B cell (primary cell): ENCODE data around the gene ZNF574. TPM values are rescaled to one million over a fixed set of nuclear protein-coding genes. Genes with fewer than 3 reads are reported as not detected.

Experiments
- ATAC-seq: fragments of 200-7000 bp; cut with Tn5 transposase; one replicate; pipeline ENCODE4 v1.10.0; 2021; ENCODE audit warnings: low read depth, mild to moderate bottlenecking, moderate number of reproducible peaks, moderate library complexity
- CTCF ChIA-PET: fragments of 350-600 bp; sonication (Branson Sonifier 250); formaldehyde crosslinking; loops from one replicate; lab custom pipeline; 2021; ENCODE audit warnings: antibody characterized with exemption, inconsistent platforms; lab: Charles Lee
- POLR2A ChIA-PET: fragments of 350-600 bp; sonication (Branson Sonifier 250); formaldehyde crosslinking; loops from one replicate; lab custom pipeline; 2021; ENCODE audit warnings: antibody characterized with exemption; lab: Charles Lee
- DNase-seq: peaks from one replicate; pipeline ENCODE4 v3.0.0; 2013
- H2AFZ ChIP-seq: 2 replicates; pipeline ENCODE4 v1.6.1; 2012; ENCODE audit warnings: mild to moderate bottlenecking, low read depth, low read length; ENCODE audit not compliant: insufficient read depth, poor library complexity, severe bottlenecking
- H3K27ac ChIP-seq, 2 donors: 1 replicate in 1 of 2; 2 replicates in 1 of 2; pipeline ENCODE4 v1.5.1; 2012 to 2013; ENCODE audit warnings: low read length in 2 of 2, mild to moderate bottlenecking in 2 of 2, moderate library complexity in 1 of 2
- H3K27me3 ChIP-seq, 4 experiments: fragments of 200-600 bp in 1 of 4; sonication (generic) in 1 of 4; replicated peaks in 1 of 4; 1 replicate in 2 of 4; 2 replicates in 2 of 4; pipeline versions ENCODE4 v1.6.1 to v1.7.0; 2013 to 2016; ENCODE audit warnings: low read length in 3 of 4, mild to moderate bottlenecking in 2 of 4, mixed read lengths in 1 of 4, moderate library complexity in 1 of 4; ENCODE audit not compliant: insufficient read depth in 4 of 4, control insufficient read depth in 3 of 4; ENCODE audit errors: control extremely low read depth in 1 of 4
- H3K36me3 ChIP-seq, 2 experiments: replicated peaks in 1 of 2; 1 replicate in 1 of 2; 2 replicates in 1 of 2; pipeline versions ENCODE4 v1.6.1 to v1.7.1; 2013; ENCODE audit warnings: low read length in 1 of 2; ENCODE audit not compliant: insufficient read depth in 2 of 2, control insufficient read depth in 1 of 2; ENCODE audit errors: control extremely low read depth in 1 of 2, extremely low read depth in 1 of 2
- H3K4me1 ChIP-seq, 2 donors: fragments of 200-600 bp in 1 of 2; sonication (generic) in 1 of 2; 1 replicate in 1 of 2; 2 replicates in 1 of 2; pipeline versions ENCODE4 v1.5.1 to v1.6.1; 2013 to 2017; ENCODE audit warnings: low read length in 2 of 2; ENCODE audit not compliant: control insufficient read depth in 2 of 2, insufficient read depth in 2 of 2
- H3K4me2 ChIP-seq: replicated peaks from 2 replicates; pipeline ENCODE3; 2012; ENCODE audit warnings: mild to moderate bottlenecking, low read depth, low read length; ENCODE audit not compliant: poor library complexity, severe bottlenecking
- H3K4me3 ChIP-seq, 5 experiments: fragments of 200-600 bp in 1 of 5; sonication (generic) in 1 of 5; 1 replicate in 3 of 5; 2 replicates in 2 of 5; pipeline versions ENCODE4 v1.5.1 to v1.7.0; 2011 to 2016; ENCODE audit warnings: low read length in 4 of 5, mild to moderate bottlenecking in 4 of 5, low read depth in 2 of 5, control low read depth in 1 of 5, moderate library complexity in 1 of 5; ENCODE audit not compliant: insufficient read depth in 1 of 5; ENCODE audit errors: control extremely low read depth in 1 of 5, extremely low read depth in 1 of 5
- H3K79me2 ChIP-seq: fragments of 200-600 bp; sonication (generic); one replicate; pipeline ENCODE4 v1.6.0; 2016; ENCODE audit warnings: low read length; ENCODE audit not compliant: control insufficient read depth, insufficient read depth
- H3K9ac ChIP-seq: fragments of 200-600 bp; sonication (generic); 2 replicates; pipeline ENCODE4 v1.6.1; 2017; ENCODE audit warnings: mild to moderate bottlenecking, low read length, moderate library complexity
- H3K9me3 ChIP-seq, 3 donors: one replicate each; pipeline versions ENCODE4 v1.6.1 to v1.7.1; 2013; ENCODE audit warnings: low read length in 2 of 3; ENCODE audit not compliant: control insufficient read depth in 2 of 3, insufficient read depth in 1 of 3; ENCODE audit errors: control extremely low read depth in 1 of 3
- H4K20me1 ChIP-seq: 2 replicates; pipeline ENCODE4 v1.6.0; 2012; ENCODE audit warnings: mild to moderate bottlenecking, low read length; ENCODE audit not compliant: insufficient read depth, control insufficient read depth, poor library complexity, severe bottlenecking
- H3K27ac Mint-ChIP-seq: one replicate; pipeline ENCODE4 v1.8.0; 2021; ENCODE audit warnings: mixed read lengths
- H3K27me3 Mint-ChIP-seq: one replicate; pipeline ENCODE4 v1.8.0; 2021; ENCODE audit warnings: mixed read lengths
- H3K4me1 Mint-ChIP-seq: one replicate; pipeline ENCODE4 v1.8.0; 2021; ENCODE audit warnings: mixed read lengths
- H3K4me3 Mint-ChIP-seq: one replicate; pipeline ENCODE4 v1.8.0; 2021; ENCODE audit warnings: mixed read lengths
- H3K9me3 Mint-ChIP-seq: one replicate; pipeline ENCODE4 v1.8.0; 2022; ENCODE audit warnings: mixed read lengths; ENCODE audit not compliant: insufficient read depth
- CTCF ChIP-seq: fragments of 200-600 bp; IDR thresholded peaks from one replicate; pipeline ENCODE4 v1.8.0; 2022; ENCODE audit warnings: antibody characterized with exemption, mild to moderate bottlenecking
- EZH2 ChIP-seq: IDR thresholded peaks from 2 replicates; pipeline ENCODE4 v1.6.1; 2012; ENCODE audit warnings: borderline replicate concordance, low read depth, mild to moderate bottlenecking, moderate library complexity, low read length; ENCODE audit not compliant: insufficient read depth, poor library complexity, severe bottlenecking
- WGBS: methylation state at CpG from one replicate; pipeline ENCODE4 v1.1.5; 2013; ENCODE audit warnings: missing lambda C conversion rate; ENCODE audit not compliant: insufficient coverage; 5-methylcytosine and 5-hydroxymethylcytosine counted together
- intact Hi-C: fragments of 100-400 bp; cut with micrococcal nuclease; formaldehyde crosslinking; loops from one replicate; pipeline ENCODE4 v1.10.0; 2022
- polyA plus RNA-seq: library from polyadenylated mRNA; depleted of rRNA; stranded (reverse); fragments of >200 nt; gene quantifications from 2 replicates; pipeline ENCODE4 v1.2.3, GENCODE V29; 2012
- total RNA-seq, 2 donors: library from RNA; stranded (reverse); fragments of 120-200 nt in 1 of 2; gene quantifications; 1 replicate in 1 of 2; 2 replicates in 1 of 2; pipeline versions ENCODE4 v1.2.3 to v1.2.4, GENCODE V29; 2013 to 2022

Gene ZNF574
- total and polyA plus RNA-seq, 2 donors (not counting 1 experiment from before 2014, with no cell fraction given) = 27.4 to 29.1 TPM

- ChIA-PET POLR2A (no interaction called here), CTCF (interaction anchor here (1.2 to 2.2 kb wide), 2 partner anchors 16 to 22 kb away, joined by 3 to 5 read pairs; no protein-coding TSS in a partner anchor)
- Histone ChIP-seq H4K20me1 (no peaks in the 10 kb centered on the region), H3K36me3 (no peaks in the 10 kb centered on the region), H3K4me3 (no peak overlapping the region), H3K4me1 (peaks cover 0 to 4% of the 10 kb centered on the region in 2 donors), H3K4me2 (no peak overlapping the region), H3K9ac (no peak overlapping the region), H3K27ac (no peak overlapping the region), H3K9me3 (no peaks in the 10 kb centered on the region), H2AFZ (no peak overlapping the region), H3K27me3 (no peaks in the 10 kb centered on the region), H3K79me2 (no peaks in the 10 kb centered on the region)
- ATAC-seq = no peak
- Mint-ChIP-seq H3K27me3 (peaks cover 4% of the 10 kb centered on the region), H3K4me1 (peaks cover 7% of the 10 kb centered on the region), H3K4me3 (no peak overlapping the region), H3K9me3 (no peaks in the 10 kb centered on the region), H3K27ac (no peak overlapping the region)
- WGBS = 86% methylated on average over 13 of the region's 14 CpGs
- no peak for DNase-seq
- intact Hi-C loops = no loop called here
- TF ChIP-seq CTCF (no peak), EZH2 (no peak)
Observed at GRCh38 chr19:42051166-42052115, 24.5 kb upstream of the ZNF574 start.
